ENCODE data around the gene LYRM4.

LYRM4 gene

DNA sequence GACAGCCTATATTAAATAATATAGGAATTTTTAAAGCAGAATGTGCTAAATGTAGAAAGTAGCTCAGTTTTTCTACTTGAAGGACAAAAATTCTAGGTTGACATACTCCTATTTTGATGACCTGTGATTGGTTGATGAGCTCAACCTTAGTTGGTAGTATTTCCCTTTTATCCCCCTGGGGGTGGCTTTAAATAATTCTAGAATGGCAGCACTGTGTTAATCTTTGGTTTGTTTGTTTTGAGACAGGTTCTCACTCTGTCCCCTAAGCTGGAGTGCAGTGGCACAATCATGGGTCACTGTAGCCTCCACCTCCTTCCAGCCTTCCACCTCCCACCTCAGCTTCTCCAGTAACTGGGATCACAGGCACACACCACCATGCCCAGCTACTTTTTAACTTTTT is 29.8 kb upstream of the LYRM4 start (continued):
- no peak for TF ChIP-seq PRDM2 (tag by site-specific recombination; IDR thresholded peaks at IDR 0.05; ENCODE audit: borderline replicate concordance)
- no peak for TF ChIP-seq OVOL3 (tag by site-specific recombination; IDR thresholded peaks at IDR 0.05)
- TF ChIP-seq HOXC10 (CRISPR knock-in tag; IDR thresholded peaks at IDR 0.05) = no peak

DNA sequence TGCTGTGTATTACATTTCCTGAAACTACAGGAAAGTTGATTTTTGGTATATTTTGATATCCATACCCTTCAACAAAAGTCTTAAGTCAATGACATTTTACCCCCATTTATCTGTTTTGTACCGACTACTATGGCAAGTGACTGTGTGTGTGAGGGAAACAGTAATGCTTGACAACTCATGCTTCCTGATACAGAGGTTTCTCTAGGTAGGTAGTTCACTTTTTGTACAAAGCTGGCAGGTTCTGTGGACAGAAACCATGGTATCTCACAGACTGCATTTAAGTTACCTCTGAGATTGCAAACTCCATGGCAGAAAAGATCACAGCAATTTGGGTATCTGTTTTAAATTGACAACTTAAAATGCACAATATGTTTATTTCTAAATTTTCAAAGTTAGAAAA is 29.3 kb upstream of the LYRM4 start:
- CTCF ChIA-PET = interaction anchor here (0.6 to 4.0 kb wide), 3 partner anchors 10 to 151 kb away, joined by 3 to 12 read pairs (median 3); no protein-coding TSS in a partner anchor
- no peak overlapping the region for H3K4me3 ChIP-seq (ENCODE audit: low read depth, low read length)
- H3K27ac ChIP-seq (ENCODE audit: extremely low read depth, low read depth, low read length) = no peak overlapping the region
- H3K4me1 ChIP-seq (ENCODE audit: control insufficient read depth, insufficient read depth, low read length) = peaks cover 8% of the 10 kb centered on the region
- no peaks in the 10 kb centered on the region for H3K36me3 ChIP-seq (ENCODE audit: control insufficient read depth in 2 of 2, insufficient read depth in 1 of 2, low read length in 2 of 2)
- H3K9me3 ChIP-seq (ENCODE audit: control insufficient read depth, insufficient read depth, low read depth, low read length) = no peaks in the 10 kb centered on the region
- no peak for TF ChIP-seq PRDM6 (tag by site-specific recombination; IDR thresholded peaks at IDR 0.05)
- no peak for TF ChIP-seq ZNF777 (tag by site-specific recombination; IDR thresholded peaks at IDR 0.05; ENCODE audit: borderline replicate concordance)
- TF ChIP-seq ZBTB7A (tag by site-specific recombination; IDR thresholded peaks at IDR 0.05; ENCODE audit: low read depth) = no peak
- no peak for TF ChIP-seq ZNF335 (tag by site-specific recombination; conservative IDR thresholded peaks at IDR 0.05)
- TF ChIP-seq, protein P1, sequence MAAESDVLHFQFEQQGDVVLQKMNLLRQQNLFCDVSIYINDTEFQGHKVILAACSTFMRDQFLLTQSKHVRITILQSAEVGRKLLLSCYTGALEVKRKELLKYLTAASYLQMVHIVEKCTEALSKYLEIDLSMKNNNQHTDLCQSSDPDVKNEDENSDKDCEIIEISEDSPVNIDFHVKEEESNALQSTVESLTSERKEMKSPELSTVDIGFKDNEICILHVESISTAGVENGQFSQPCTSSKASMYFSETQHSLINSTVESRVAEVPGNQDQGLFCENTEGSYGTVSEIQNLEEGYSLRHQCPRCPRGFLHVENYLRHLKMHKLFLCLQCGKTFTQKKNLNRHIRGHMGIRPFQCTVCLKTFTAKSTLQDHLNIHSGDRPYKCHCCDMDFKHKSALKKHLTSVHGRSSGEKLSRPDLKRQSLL (tag by site-specific recombination; IDR thresholded peaks at IDR 0.05) = no peak
- no peak for TF ChIP-seq ZNF521 (tag by site-specific recombination; IDR thresholded peaks at IDR 0.05)
- POLR2A ChIA-PET = interaction anchor here (0.7 kb wide), 1 partner anchor 29 kb away, joined by 3 read pairs; the partner anchor contains the start of gene LYRM4

DNA sequence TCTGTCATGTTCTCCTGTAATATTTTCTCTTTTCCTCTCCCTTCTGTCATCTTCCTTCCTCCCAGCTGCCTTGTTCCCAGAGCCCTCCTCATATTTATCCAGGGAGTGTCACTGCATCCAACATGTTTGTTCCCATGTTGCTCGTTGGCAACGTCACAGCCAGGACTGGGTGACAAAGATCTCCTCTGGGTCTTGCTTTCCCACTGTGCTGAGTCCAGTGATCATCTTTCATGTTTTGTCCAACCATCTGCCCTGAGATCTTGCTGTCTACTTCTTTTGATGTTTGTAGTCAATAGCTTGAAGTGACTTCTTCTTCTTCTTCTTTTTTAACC is 27.2 kb upstream of the LYRM4 start:
- H3K9me3 ChIP-seq (ENCODE audit: control insufficient read depth, insufficient read depth, low read depth, low read length) = no peaks in the 10 kb centered on the region
- ChIA-PET CTCF (interaction anchor here (0.6 to 1.0 kb wide), 2 partner anchors 14 to 660 kb away, joined by 3 read pairs; no protein-coding TSS in a partner anchor), POLR2A (interaction anchor here (0.6 to 0.9 kb wide), 2 partner anchors 8 to 969 kb away, joined by 3 to 7 read pairs; no protein-coding TSS in a partner anchor)
- peaks cover 2% of the 10 kb centered on the region; the same call in 1 of the 2 replicates for H3K4me1 ChIP-seq (ENCODE audit: control insufficient read depth, insufficient read depth, low read length)
- TF ChIP-seq REST (tag by site-specific recombination; IDR thresholded peaks at IDR 0.05) (no peak), ZNF629 (tag by site-specific recombination; IDR thresholded peaks at IDR 0.05) (no peak), ZNF626 (tag by site-specific recombination; IDR thresholded peaks at IDR 0.05) (no peak), RBAK (tag by site-specific recombination; IDR thresholded peaks at IDR 0.05) (no peak), ZNF398 (tag by site-specific recombination; IDR thresholded peaks at IDR 0.05) (no peak)
- H3K36me3 ChIP-seq (ENCODE audit: control insufficient read depth in 2 of 2, insufficient read depth in 1 of 2, low read length in 2 of 2) = no peaks in the 10 kb centered on the region
- H3K4me3 ChIP-seq (ENCODE audit: low read depth, low read length) = no peak overlapping the region
- H3K27ac ChIP-seq (ENCODE audit: extremely low read depth, low read depth, low read length) = no peak overlapping the region

All from HEK293 (cell line).